Measurements from ENCODE around the gene BLOC1S1. TPM values are rescaled to one million over a fixed set of nuclear protein-coding genes. Genes with fewer than 3 reads are reported as not detected.

Gene BLOC1S1
- total and polyA plus RNA-seq, 10 of the 15 experiments (the other 5 are each of a cell fraction or from before 2014, with no cell fraction given), result 126 to 285 (median 166) TPM

DNA sequence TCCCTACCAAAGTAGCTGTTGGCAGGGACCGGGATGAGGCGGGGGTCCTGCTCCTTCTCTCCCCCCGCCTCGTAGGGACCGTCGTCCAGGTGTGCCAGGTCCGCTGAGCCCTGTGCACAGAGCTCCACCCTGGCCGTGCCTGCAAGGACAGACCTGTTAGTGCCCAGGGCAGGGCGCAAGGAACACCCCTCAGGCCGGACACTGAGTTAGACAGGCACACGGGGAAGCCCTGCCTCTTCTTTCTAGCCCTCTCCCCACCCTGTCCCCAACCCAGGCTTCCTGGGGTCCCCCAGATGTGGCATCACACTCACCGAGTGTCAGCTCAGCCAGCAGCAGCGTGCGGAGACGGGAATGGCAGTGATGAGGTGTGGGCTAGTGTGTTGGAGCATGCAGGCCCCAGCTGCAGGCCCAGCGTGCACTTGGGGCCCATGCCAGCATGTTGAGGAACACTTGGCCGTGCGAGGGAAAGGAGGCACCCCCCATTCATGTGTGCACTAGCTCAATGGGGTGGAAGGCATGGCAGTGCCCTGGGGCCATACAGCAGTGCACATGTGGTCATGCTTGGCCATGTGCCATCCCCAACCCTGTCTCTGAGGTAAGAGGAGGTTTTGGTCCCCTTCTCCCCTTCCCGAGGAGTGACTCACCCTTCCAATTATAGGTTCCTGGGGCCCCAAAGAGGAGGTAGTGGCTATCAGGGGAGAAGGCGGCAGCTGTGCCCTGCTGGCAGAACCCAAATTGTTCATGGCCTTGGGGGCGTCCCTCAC lies 15.4 kb upstream of the BLOC1S1 start:
- SMC1A ChIA-PET (ENCODE audit: uncharacterized antibody, unreplicated experiment), result no interaction called here
- Histone ChIP-seq H3K4me1 (ENCODE audit: control insufficient read depth, insufficient read depth, low read length) (no peaks in the 10 kb centered on the region), H2AFZ (ENCODE audit: control insufficient read depth, low read depth, low read length) (no peak overlapping the region), H4K20me1 (ENCODE audit: control insufficient read depth, insufficient read depth) (no peaks in the 10 kb centered on the region), H3K4me3 (no peak overlapping the region), H3K9ac (ENCODE audit: control insufficient read depth, insufficient read depth, low read length) (no peak overlapping the region), H3K79me2 (ENCODE audit: control insufficient read depth, insufficient read depth, low read length) (no peaks in the 10 kb centered on the region), H3K36me3 (ENCODE audit: control insufficient read depth in 2 of 2, insufficient read depth in 2 of 2, low read length in 1 of 2) (no peaks in the 10 kb centered on the region), H3K27me3 (replicated peaks in 1 of 2; ENCODE audit: control insufficient read depth in 2 of 2, insufficient read depth in 2 of 2, low read length in 1 of 2) (no peaks in the 10 kb centered on the region), H3K9me3 (replicated peaks; ENCODE audit: control insufficient read depth, insufficient read depth, low read length) (no peaks in the 10 kb centered on the region), H3K27ac (ENCODE audit: control insufficient read depth, insufficient read depth) (no peak overlapping the region), H3K4me2 (ENCODE audit: control insufficient read depth, insufficient read depth) (no peak overlapping the region)
- WGBS (ENCODE audit: insufficient coverage, insufficient replicate concordance, low lambda C conversion rate, missing lambda C conversion rate), result 37% methylated on average over 16 of the region's 21 CpGs
- RAD21 ChIA-PET (ENCODE audit: unreplicated experiment), result no interaction called here
- no peak for FAIRE-seq
- no peak for ATAC-seq
- CTCF ChIA-PET, result no interaction called here
- in situ Hi-C loops (cut with MboI), result no loop called here
- DNase-seq (ENCODE audit: low read depth, low spot score), result no peak
- intact Hi-C loops (cut with micrococcal nuclease; ENCODE audit: unreplicated experiment), result no loop called here
- TF ChIP-seq KLF5 (IDR thresholded peaks at IDR 0.05; ENCODE audit: partially characterized antibody) (no peak), HCFC1 (IDR thresholded peaks at IDR 0.05; ENCODE audit: low read length) (no peak), TARDBP (IDR thresholded peaks at IDR 0.05; ENCODE audit: borderline replicate concordance) (no peak), RCOR1 (conservative IDR thresholded peaks at IDR 0.05; ENCODE audit: low read depth, low read length) (no peak), KAT2A (conservative IDR thresholded peaks at IDR 0.05; ENCODE audit: control insufficient read depth, low read depth, low read length) (no peak), FOS (IDR thresholded peaks at IDR 0.05; ENCODE audit: borderline replicate concordance, extremely low read depth, insufficient read length) (no peak), IKZF2 (IDR thresholded peaks at IDR 0.05) (no peak), POLR2AphosphoS2 (IDR thresholded peaks at IDR 0.05; ENCODE audit: low read depth, low read length) (no peak), YBX1 (IDR thresholded peaks at IDR 0.05) (no peak), ZNF622 (IDR thresholded peaks at IDR 0.05) (no peak), JUNB (IDR thresholded peaks at IDR 0.05) (no peak), NBN (IDR thresholded peaks at IDR 0.05) (no peak), MYB (IDR thresholded peaks at IDR 0.05; ENCODE audit: borderline replicate concordance, low read depth, low read length) (no peak), CBX5 (IDR thresholded peaks at IDR 0.05; ENCODE audit: low read depth) (no peak), NFIC (IDR thresholded peaks at IDR 0.05; ENCODE audit: low read depth, low read length) (no peak)
- TF ChIP-seq, protein P1, sequence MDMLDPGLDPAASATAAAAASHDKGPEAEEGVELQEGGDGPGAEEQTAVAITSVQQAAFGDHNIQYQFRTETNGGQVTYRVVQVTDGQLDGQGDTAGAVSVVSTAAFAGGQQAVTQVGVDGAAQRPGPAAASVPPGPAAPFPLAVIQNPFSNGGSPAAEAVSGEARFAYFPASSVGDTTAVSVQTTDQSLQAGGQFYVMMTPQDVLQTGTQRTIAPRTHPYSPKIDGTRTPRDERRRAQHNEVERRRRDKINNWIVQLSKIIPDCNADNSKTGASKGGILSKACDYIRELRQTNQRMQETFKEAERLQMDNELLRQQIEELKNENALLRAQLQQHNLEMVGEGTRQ (IDR thresholded peaks at IDR 0.05; ENCODE audit: borderline replicate concordance, low read depth, low read length), result no peak
- BruUV-seq (replicated peaks), result no TSS peak
- POLR2A ChIA-PET, result no interaction called here

All from GM12878 (cell line).